Kidney (tissue), 14 donors: ENCODE measurements around the gene SNX13. TPM values are rescaled to one million over a fixed set of nuclear protein-coding genes. Genes with fewer than 3 reads are reported as not detected.
"Not testable (repeated sequence)": the region's sequence is repeated elsewhere in the genome, so short reads cannot be mapped to it uniquely, and the experiment has no call there.

ENCODE experiments used
- DNase-seq, 5 donors: peaks; one replicate each; pipeline ENCODE4 v3.0.0-alpha.2; 2013 to 2020
- FAIRE-seq: peaks from 2 replicates; lab custom pipeline; 2012; peaks lifted over from hg19 to GRCh38; lab: Jason Lieb, UNC
- H3K27ac ChIP-seq, 2 donors: one replicate each; pipeline ENCODE4 v1.7.0; 2013; ENCODE audit warnings: low read depth in 2 of 2, low read length in 2 of 2, inconsistent platforms in 1 of 2
- H3K27me3 ChIP-seq: one replicate; pipeline ENCODE4 v1.7.1; 2013; ENCODE audit warnings: low read length, inconsistent platforms; ENCODE audit not compliant: control insufficient read depth, insufficient read depth
- H3K36me3 ChIP-seq, 3 donors: one replicate each; pipeline versions ENCODE4 v1.7.0 to v1.7.1; 2013; ENCODE audit warnings: low read length in 3 of 3, control low read depth in 1 of 3, inconsistent platforms in 1 of 3; ENCODE audit not compliant: insufficient read depth in 3 of 3, control insufficient read depth in 2 of 3
- H3K4me1 ChIP-seq, 3 donors: one replicate each; pipeline versions ENCODE4 v1.7.0 to v1.7.1; 2013; ENCODE audit warnings: low read length in 3 of 3, inconsistent platforms in 1 of 3, low read depth in 1 of 3; ENCODE audit not compliant: control insufficient read depth in 2 of 3, insufficient read depth in 2 of 3
- H3K4me3 ChIP-seq, 3 donors: one replicate each; pipeline versions ENCODE4 v1.7.0 to v1.8.1; 2013; ENCODE audit warnings: low read length in 3 of 3, control low read depth in 1 of 3, inconsistent platforms in 1 of 3
- H3K9ac ChIP-seq, 3 donors: one replicate each; pipeline versions ENCODE4 v1.7.0 to v1.7.1; 2013; ENCODE audit warnings: low read length in 3 of 3, control low read depth in 1 of 3, inconsistent platforms in 1 of 3
- H3K9me3 ChIP-seq, 3 donors: one replicate each; pipeline versions ENCODE4 v1.7.0 to v1.7.1; 2013; ENCODE audit warnings: low read length in 3 of 3, control low read depth in 1 of 3, inconsistent platforms in 1 of 3; ENCODE audit not compliant: control insufficient read depth in 2 of 3, insufficient read depth in 1 of 3
- CTCF ChIP-seq: IDR thresholded peaks from 3 replicates; pipeline ENCODE4 v1.5.1; 2012; ENCODE audit warnings: mild to moderate bottlenecking, moderate library complexity, borderline replicate concordance; ENCODE audit not compliant: insufficient read depth; ENCODE audit errors: extremely low read depth
- intact Hi-C: fragments of 100-400 bp; cut with DNase I; formaldehyde crosslinking; loops from one replicate; pipeline ENCODE4 v1.11.1; 2022
- polyA plus RNA-seq: library from polyadenylated mRNA; stranded (reverse); fragments of 350-450 nt; fragmentation: Illumina TruSeq; extraction: RNeasy Lipid Tissue Mini Kit (QIAGEN cat#74804); gene quantifications from one replicate; pipeline ENCODE4 v1.2.3, GENCODE V29; 2014; ENCODE audit warnings: low read depth, low replicate concordance; ENCODE audit not compliant: insufficient read depth
- total RNA-seq: library from RNA; stranded (reverse); fragmentation: NEBNext Ultra II Directional; extraction: Animal tissue kit (Norgen Biotek cat#: 25700); gene quantifications from one replicate; pipeline ENCODE4 v1.2.1, GENCODE V29; 2021
- donor health status: control.
- donor health status: control.
- donor health status: control.
- donor health status: control.
- donor health status: control.
- donor health status: DM: yes; HTN: yes; CAD: no.
- donor health status: Normal renal cell carcinoma (clear cell type).

Gene SNX13
- total and polyA plus RNA-seq, 2 donors from 2014 or later = 9.9 to 57.0 TPM

DNA sequence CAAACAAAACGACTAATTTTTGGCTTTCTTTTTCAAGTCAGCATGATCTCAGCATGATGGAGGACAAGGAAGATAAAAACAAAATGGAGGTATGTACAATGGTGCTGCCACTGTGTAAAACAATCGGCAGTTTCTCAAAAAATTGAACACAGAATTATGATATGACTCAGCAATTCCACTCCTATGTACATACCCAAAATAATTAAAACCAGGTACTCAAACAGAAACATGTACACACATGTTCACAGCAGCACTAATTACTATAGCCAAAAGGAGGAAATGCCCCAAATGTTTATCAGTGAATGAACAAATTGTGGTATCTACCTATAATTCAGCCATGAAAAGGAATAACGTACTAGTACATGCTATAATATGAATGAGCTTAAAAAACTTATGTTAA lies 29.9 kb downstream of the SNX13 start:
- H3K9me3 ChIP-seq = peaks cover 0 to 2% (median 0%) of the 10 kb centered on the region in 3 donors
- DNase-seq (no peak), FAIRE-seq (no peak)
- peaks cover 0 to 2% (median 0%) of the 10 kb centered on the region in 3 donors for H3K4me1 ChIP-seq
- no peak overlapping the region for H3K9ac ChIP-seq
- intact Hi-C loops = no loop called here
- TF ChIP-seq CTCF = no peak
- H3K27me3 ChIP-seq = no peaks in the 10 kb centered on the region
- H3K4me3 ChIP-seq = no peak overlapping the region
- H3K36me3 ChIP-seq = no peaks in the 10 kb centered on the region
- no peak overlapping the region for H3K27ac ChIP-seq

DNA sequence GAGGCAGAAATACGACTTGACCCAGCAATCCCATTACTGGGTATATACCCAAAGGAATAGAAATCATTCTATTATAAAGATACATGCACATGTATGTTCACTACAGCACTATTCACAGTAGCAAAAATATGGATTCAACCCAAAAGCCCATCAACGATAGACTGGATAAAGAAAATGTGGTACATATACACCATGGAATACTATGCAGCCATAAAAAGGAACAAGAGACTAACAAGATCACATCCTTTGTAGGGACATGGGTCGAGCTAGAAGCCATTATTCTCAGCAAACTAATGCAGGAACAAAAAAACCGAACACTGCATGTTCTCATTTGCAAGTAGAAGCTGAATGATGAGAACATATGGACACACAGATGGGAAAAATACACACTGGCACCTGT lies 31.0 kb downstream of the SNX13 start:
- H3K27ac ChIP-seq, intact Hi-C loops, H3K4me3 ChIP-seq, H3K27me3 ChIP-seq, H3K9ac ChIP-seq, H3K36me3 ChIP-seq, DNase-seq, H3K4me1 ChIP-seq, H3K9me3 ChIP-seq, FAIRE-seq: not testable (repeated sequence)

DNA sequence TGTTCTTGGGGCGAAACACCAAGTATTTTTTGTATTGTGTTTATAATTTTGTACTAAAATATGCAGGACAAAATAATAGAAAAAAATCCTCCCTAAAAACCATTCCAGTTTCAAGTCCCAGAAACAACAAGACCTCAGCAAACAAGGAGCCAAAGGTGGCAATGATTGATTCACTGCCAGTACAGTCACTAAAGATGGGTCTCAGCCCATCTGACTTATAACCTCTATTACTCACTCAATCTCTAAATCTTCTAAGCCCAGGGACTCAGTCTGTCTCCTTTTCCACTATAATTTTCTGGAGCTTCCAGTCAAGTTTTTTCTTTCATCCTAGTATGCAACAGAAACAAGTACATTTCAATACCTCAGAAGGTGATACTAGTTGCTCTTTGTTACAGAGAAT lies 33.3 kb downstream of the SNX13 start:
- H3K9ac ChIP-seq = no peak overlapping the region
- no peak for TF ChIP-seq CTCF
- no peaks in the 10 kb centered on the region for H3K27me3 ChIP-seq
- H3K4me1 ChIP-seq = peaks cover 0 to 3% (median 0%) of the 10 kb centered on the region in 3 donors
- intact Hi-C loops = no loop called here
- peaks cover 0 to 2% (median 0%) of the 10 kb centered on the region in 3 donors for H3K9me3 ChIP-seq
- no peaks in the 10 kb centered on the region for H3K36me3 ChIP-seq
- no peak overlapping the region for H3K4me3 ChIP-seq
- no peak overlapping the region for H3K27ac ChIP-seq
- FAIRE-seq (no peak), DNase-seq (no peak)

- H3K9me3 ChIP-seq = no peaks in the 10 kb centered on the region
- no peak overlapping the region for H3K4me3 ChIP-seq
- no peak for TF ChIP-seq CTCF
- H3K9ac ChIP-seq = no peak overlapping the region
- no peak overlapping the region for H3K27ac ChIP-seq
- no peaks in the 10 kb centered on the region for H3K27me3 ChIP-seq
- DNase-seq (no peak), FAIRE-seq (no peak)
- intact Hi-C loops = no loop called here
- H3K4me1 ChIP-seq = peaks cover 0 to 3% (median 0%) of the 10 kb centered on the region in 3 donors
- H3K36me3 ChIP-seq = no peaks in the 10 kb centered on the region
Observed at GRCh38 chr7:17903337-17903736, 37.0 kb downstream of the SNX13 start.
